Dedifferentiated amniotic fluid mesenchymal stem cell (primary cell): Measurements from ENCODE around the gene INVS.
"Not testable (repeated sequence)": the region's sequence is repeated elsewhere in the genome, so short reads cannot be mapped to it uniquely, and the experiment has no call there.

Experiments used
- DNase-seq: peaks from one replicate; pipeline ENCODE4 v3.0.0-alpha.2; 2016; ENCODE audit errors: extremely low spot score

INVS gene, protein sequence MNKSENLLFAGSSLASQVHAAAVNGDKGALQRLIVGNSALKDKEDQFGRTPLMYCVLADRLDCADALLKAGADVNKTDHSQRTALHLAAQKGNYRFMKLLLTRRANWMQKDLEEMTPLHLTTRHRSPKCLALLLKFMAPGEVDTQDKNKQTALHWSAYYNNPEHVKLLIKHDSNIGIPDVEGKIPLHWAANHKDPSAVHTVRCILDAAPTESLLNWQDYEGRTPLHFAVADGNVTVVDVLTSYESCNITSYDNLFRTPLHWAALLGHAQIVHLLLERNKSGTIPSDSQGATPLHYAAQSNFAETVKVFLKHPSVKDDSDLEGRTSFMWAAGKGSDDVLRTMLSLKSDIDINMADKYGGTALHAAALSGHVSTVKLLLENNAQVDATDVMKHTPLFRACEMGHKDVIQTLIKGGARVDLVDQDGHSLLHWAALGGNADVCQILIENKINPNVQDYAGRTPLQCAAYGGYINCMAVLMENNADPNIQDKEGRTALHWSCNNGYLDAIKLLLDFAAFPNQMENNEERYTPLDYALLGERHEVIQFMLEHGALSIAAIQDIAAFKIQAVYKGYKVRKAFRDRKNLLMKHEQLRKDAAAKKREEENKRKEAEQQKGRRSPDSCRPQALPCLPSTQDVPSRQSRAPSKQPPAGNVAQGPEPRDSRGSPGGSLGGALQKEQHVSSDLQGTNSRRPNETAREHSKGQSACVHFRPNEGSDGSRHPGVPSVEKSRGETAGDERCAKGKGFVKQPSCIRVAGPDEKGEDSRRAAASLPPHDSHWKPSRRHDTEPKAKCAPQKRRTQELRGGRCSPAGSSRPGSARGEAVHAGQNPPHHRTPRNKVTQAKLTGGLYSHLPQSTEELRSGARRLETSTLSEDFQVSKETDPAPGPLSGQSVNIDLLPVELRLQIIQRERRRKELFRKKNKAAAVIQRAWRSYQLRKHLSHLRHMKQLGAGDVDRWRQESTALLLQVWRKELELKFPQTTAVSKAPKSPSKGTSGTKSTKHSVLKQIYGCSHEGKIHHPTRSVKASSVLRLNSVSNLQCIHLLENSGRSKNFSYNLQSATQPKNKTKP

DNA sequence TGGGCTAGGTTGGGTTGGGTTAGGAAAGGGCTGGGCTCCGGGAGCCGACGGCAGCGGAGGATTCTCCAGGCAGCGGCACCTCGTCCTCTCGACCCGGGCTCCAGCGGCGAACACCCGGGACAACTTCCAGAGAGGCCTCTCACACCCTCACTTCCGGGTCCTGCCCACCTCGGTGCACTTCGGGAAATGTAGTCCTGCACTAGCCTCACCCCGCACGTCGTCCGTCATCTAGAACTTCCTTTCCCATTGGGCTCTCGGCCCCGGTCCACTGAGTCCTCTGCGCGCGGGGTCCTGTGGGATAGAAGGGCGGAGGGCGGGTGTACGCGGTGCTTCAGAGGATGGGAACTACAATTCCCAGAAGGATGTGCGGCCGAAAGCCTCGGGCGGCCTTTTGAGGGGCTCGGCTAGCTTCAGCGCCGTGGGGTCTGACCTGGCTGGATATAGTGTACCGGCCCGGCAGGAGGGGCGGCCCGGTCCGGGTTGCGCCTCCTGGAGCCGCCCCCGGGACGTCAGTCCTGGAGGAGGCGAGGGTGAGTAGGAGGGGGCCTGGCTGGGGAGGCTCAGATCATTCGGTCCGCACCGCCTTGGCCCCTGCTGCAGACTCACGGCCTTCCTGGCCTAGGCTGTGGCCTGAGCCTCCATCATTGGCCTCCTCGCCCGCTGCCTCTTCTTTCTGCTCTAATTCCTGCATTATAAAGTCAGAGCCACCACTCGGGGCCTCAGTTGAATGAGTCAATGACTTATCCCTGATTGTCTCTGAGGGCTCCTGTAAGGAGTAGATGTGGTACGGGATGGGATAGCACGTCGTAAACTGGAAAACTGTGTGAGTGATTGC lies at the start of gene INVS, which contains the start of gene ERP44:
INVS (plus strand) TSS at position 357 of the 835 bp plus-strand sequence. CDS start 5,279 bp downstream, outside the sequence.
ERP44 (minus strand) TSS at position 114 of the 835 bp plus-strand sequence. CDS start 160 bp downstream, outside the sequence.
- DNase-seq: peak; percentile 100

DNA sequence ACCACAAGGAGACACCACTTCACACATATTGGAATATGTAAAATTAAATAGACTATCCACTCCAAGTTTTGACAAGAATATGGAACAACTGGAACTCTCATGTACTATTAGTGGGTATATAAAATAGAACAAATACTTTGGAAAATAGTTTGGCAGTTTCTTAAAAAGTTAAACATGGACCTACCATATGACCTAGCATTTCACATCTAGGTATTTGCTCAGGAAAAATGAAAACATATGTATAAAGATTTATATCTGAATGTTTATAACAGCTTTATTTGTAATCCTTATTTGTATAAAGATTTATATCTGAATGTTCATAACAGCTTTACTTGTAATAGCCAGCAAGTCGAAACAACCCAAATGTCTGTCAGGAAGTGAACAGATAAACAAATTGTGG lies 49.5 kb upstream of the INVS start:
- no peak for DNase-seq

DNA sequence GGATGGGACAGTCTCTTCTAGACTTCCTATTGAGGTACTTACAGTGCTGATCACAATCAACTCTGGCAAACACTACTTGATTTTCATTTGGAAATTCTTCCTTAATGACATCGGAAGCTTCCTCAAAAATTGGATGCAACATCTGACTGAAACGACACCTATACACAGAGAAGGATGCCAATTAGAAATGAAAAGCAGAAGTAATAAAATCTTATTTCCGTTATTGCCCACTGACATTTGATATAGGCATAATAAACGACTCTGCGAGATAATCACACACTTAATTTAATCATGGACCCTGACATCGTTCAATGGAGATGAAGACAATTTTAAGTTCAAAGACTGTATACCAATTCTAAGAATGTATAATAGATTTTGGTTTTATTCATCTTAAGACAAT lies 46.7 kb upstream of the INVS start:
- DNase-seq: no peak

DNA sequence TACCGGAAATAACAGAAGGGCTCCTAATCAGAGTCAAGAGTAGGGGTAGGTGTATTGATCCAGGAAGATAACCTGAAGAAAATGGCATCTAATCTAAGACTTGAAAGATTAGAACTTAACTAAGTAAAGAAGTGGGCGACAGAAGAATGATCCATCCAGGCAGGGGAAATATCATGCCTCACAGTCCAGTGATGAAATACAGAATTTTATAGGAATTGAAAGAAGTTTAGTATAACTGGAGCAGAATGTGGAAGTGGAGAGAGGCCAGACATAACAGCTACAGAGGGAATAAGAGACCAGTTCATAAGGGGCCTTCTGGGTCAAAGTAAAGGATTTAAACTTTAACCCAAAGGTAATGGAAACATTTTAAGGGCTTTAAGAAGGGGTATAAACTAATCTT lies 42.5 kb upstream of the INVS start:
- DNase-seq: no peak

DNA sequence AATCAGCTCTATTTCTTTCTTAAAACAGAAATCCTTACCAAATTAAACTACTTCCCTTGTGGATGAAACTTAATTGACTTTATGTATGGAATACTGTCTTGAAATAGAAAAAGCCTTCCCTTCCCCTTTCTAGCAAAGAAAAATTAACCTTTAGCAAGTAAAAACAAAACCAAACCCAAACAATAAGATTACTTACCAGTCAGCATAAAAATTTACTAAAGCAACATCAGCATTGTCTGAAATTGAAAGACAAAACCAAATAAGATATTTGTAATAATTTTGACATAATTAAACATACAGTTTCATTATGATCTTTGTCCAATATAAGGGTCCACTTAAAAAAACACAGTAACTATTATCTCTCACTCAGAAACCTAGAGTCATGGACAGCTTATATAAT lies 41.4 kb upstream of the INVS start:
- DNase-seq: no peak

DNA sequence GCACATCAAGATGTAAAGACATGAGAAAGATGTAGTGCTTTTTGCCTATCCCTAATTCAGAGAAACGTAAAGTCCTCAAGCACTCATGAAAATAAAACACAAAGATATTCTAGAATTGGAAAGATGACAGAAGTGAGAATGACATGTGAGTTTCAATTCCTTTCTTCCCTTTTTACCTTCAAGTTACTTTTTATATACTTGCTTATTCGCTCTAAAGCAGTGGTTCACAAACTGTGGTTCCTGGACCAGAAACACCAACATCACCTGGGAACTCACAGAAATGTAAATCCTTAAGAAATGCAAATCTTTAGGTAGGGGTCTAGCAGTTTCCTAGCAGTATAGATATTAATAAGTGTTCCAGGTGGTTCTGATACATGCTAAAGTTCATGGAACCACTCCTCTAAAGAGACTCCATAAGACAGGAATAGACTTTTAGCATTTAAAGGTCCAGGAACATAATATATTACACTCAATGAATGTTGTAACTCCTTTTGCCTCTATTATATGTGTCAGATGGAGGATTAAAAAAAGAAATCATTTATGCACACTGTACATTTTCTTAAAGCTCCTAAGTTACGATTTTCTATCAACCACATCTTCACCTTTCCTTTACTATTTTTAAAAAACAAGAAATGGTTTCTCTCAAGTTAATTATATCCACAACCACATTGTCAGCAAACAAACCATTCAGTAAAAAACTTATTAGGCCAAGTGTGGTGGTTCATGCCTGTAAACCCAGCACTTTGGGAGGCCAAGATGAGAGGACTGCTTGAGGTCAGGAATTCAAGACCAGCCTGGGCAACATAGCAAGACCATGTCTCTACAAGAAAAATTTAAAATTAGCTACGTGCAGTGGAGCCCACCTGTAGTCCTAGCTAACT lies 40.1 kb upstream of the INVS start:
- no peak for DNase-seq

DNA sequence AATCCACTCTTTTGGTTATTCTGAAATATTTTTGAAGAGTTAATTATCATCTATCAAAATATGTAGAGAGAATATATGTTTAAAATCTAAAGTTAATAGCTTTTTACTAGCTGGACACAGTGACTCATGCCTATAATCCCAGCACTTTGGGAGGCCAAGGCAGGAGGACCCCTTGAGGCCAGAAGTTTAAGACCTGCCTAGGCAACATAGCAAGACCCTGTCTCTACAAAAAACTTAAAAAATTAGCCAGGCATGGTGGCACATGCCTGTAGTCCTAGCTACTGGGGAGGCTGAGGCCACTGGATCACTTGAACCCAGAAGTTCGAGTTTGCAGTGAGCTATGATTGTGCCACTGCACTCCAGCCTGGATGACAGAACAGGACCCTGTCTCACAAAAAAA lies 36.4 kb upstream of the INVS start:
- DNase-seq: not testable (repeated sequence)

DNA sequence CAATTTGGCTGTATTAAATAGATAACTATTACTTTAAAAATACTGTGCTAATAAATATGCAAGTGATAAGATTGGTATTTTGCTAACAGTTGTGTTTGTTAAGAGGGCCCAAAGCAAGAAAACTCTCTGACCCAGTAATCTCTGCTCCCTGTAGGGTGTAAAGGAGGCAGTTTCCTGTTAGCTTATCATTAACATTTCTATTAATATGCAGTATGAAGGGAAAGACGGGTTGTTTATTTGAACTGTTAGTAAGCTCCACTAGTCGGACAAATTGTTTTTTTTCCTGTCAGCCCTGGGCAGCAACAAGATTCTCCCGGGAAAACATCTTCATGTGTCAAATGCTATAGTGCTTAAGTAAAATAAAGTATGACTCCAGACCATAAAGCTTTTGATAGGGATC lies 35.9 kb upstream of the INVS start:
- DNase-seq: no peak

DNA sequence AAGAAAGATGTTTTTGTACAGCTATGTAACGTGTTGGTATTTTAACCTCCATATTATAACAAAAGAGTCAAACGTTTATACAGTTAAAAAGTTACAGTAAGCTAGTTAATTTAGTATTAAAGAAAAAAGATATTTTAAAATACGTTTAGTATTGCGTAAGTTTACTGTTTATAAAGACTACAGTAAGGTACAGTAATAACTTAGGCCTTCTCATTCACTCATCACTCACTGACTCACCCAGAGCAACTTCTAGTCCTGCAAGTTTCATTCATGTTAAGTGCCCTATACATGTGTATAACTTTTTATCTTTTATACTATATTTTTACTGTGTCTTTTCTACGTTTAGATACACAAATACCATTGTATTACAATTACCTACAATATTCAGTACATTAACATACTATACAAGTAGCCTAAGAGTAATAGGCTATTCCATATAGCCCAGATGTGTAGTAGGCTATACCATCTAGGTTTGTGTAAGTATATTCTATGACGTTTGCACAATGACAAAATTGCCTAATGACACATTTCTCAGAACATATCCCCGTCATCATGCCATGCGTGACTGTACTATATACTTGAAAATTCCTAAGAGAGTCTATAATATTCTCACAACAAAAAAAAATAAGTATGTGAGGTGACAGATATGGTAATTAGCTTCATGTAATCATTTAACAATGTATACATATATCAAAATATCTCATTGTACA lies 34.0 kb upstream of the INVS start:
- DNase-seq: peak; percentile 47

DNA sequence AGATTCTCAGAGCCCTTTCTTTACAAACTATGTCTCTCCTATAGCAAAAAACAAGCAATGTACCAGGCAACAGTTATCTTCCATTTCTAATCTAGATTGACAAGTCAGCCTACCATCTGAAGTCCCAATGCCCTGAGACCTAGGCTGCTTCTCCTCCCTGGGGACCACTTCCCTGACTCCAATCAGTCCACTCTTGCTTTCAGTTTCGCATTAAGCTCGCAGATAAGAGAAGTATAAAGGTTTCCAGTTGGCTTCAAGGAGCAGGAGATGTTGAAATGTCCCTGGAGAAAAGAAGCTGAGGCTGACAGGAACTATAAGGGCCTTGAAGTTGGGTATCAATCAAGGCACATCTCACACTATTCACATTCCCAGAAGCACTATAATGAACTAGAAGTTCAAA lies 32.5 kb upstream of the INVS start:
- no peak for DNase-seq

DNA sequence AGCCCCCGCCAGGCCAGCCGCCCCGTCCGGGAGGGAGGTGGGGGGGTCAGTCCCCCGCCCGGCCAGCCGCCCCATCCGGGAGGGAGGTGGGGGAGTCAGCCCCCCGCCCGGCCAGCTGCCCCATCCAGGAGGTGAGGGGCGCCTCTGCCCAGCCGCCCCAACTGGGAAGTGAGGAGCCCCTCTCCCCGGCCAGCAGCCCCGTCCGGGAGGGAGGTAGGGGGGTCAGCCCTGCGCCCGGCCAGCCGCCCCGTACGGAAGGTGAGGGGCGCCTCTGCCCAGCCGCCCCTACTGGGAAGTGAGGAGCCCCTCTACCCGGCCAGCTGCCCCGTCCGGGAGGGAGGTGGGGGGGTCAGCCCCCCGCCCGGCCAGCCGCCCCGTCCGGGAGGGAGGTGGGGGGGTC lies 31.1 kb upstream of the INVS start:
- not testable (repeated sequence) for DNase-seq

DNA sequence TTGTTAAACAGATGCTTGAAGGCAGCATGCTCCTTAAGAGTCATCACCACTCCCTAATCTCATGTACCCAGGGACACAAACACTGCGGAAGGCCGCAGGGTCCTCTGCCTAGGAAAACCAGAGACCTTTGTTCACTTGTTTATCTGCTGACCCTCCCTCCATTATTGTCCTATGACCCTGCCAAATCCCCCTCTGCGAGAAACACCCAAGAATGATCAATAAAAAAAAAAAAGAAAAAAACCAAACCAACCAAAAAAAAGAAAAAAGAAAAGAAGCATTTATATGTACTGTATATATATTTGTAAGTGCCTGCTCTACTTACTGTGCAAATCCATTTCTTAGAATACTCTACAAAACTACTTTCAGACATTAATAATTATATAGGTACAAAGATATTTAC lies 30.0 kb upstream of the INVS start:
- DNase-seq: not testable (repeated sequence)

DNA sequence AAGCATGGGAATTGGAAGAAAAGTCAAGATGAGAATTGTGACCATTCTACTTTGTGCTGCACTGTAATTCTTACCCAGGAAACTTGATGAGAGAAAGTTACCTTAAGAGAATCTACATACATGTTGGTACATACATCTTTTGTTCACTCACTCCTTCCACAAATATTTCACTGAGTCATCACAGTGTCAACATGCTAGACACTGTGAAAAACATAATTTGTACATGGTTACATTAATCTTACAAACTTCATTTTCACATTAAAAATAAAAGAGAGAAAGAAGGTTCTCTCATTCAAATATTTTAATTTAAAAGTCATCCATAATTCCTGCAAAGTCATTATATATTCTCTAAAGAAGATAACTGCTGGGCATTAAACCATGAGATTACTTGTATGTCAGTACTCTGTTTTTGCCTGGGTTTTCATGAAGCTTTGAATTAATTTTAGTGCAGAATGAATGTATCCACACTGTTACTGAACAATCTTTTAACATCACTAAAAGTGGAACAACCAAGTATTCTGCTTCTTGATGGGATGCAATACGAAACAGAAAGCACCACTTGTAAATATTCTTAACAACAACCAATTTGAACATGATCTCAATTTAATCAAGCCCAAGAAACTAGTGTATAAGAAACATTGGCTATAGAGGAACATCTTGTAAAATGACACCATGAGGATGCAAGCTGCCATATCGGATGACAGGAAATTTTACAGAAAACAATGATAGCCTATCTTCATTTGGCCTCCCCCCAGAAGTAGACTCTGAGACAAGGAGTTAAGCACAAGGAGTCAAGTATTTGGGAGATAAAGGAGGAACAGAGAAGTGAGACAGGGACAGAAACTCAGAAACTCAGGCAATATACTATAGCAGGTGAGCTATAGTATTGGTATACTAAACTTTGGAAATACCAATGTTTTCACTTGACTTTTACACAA lies 28.7 kb upstream of the INVS start:
- no peak for DNase-seq

DNA sequence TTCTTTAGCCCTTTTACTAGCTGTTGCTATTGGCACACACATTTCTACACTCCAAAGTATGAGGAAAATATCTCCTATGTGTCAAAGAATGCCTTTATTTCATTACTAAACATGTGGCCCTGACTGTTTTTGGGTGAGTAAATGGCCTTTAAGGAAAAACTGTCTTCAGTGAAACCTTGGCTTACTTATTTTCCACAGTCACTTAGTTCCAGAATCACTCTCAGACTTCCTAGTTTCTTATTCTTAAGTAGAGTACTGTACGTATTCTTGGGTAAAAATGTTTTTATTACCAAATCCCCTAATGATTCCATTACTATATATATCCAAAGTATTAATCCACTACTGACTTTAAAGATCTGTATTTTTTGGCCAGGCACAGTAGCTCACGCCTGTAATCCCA lies 27.8 kb upstream of the INVS start:
- no peak for DNase-seq

DNA sequence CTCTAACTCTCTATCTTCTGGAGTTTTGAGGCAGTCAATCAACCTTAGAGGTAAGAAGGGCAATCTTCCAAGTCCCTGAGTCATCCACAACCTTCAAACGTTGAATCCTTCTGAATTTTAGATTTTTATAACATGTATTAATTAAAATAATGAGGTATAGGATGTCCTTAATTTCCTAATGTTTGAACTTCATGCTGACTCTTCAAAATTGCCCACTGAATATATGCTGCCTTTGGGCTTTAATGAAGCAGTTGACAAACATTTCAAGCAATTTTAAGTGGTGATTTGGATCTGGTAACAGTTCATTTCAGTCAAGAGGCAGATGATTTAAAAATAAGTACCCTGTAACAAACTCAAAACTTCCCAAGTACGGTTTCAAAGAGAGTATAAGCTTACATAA lies 26.2 kb upstream of the INVS start:
- DNase-seq: no peak

DNA sequence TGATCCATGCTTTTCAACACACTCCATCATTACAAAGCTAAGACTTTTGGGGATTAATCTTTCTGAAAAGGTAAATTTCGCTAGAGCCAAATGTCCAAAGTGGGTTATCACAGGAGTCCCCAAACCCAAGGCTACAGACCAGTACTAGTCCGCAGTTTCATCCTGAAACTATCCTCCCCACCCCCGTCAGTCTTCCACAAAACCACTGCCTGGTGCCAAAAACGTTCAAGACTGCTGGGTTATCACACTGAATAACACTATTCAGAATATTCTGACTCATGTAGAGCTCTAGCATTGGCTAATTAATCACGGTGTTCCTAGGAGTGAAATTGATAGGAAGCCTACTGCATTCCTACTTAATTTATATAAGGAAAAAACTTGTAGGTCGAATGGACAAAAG lies 24.9 kb upstream of the INVS start:
- no peak for DNase-seq

DNA sequence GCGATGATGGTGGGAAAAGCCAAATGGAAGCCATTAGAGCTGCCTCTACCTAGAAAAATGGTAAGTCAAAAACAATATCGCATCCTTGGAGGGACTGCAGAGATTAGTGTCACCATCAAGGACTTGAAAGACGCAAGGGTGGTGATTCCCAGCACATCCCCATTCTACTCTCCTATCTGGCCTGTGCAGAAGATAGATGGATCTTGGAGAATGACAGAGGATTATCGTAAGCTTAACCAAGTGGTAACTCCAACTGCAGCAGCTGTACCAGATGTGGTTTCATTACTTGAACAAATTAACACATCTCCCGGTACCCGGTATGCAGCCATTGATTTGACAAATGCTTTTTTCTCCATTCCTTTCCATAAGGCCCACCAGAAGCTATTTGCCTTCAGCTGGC lies 24.1 kb upstream of the INVS start:
- no peak for DNase-seq

DNA sequence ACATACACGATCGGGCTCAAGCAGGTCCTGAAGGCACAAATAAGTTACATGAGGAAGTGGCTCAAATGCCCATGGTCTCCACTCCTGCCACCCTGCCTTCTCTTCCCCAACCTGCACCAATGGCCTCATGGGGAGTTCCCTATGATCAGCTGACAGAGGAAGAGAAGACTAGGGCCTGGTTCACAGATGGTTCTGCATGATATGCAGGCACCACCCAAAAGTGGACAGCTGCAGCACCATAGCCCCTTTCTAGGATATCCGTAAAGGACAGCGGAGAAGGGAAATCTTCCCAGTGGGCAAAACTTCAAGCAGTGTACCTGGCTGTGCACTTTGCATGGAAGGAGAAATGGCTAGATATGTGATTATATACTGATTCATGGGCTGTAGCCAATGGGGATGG lies 22.8 kb upstream of the INVS start:
- DNase-seq: not testable (repeated sequence)

DNA sequence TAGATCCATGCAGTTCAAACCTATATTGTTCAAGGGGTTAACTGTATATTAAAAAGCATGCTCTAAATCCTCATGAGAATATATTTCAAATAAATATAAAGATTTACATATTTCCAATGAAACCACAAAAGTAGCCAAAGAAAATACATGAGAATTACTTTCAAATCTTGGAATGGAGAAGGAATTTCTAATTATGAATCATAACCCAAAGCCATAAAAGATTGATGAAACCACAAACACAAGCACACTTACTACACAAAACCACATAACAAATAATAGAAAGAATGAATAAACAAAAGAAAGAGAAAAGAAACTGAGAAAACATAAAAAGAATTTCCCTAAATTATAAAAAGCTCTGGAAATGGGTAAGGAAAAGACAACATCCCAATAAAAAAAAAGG lies 16.3 kb upstream of the INVS start:
- DNase-seq: peak; percentile 46
